NT2/D1 (cell line): ENCODE data around the gene USP31.
A peak's percentile ranks its signal among the peaks of the same experiment; 100 is the strongest.
"Not testable (repeated sequence)": the region's sequence is repeated elsewhere in the genome, so short reads cannot be mapped to it uniquely, and the experiment has no call there.

ENCODE experiments used
- DNase-seq: peaks from one replicate; pipeline ENCODE4 v3.0.0-alpha.2; 2011; ENCODE audit warnings: low read depth, low spot score
- H3K27me3 ChIP-seq: 2 replicates; pipeline ENCODE4 v1.6.0; 2011; ENCODE audit warnings: mild to moderate bottlenecking; ENCODE audit not compliant: insufficient read length, insufficient read depth
- H3K36me3 ChIP-seq: 2 replicates; pipeline ENCODE4 v1.6.1; 2011; ENCODE audit warnings: mild to moderate bottlenecking, low read length, mixed read lengths; ENCODE audit not compliant: insufficient read depth, insufficient read length
- H3K4me1 ChIP-seq: 2 replicates; pipeline ENCODE4 v1.5.1; 2011; ENCODE audit not compliant: insufficient read depth, insufficient read length
- H3K4me3 ChIP-seq: 2 replicates; pipeline ENCODE4 v1.5.1; 2011; ENCODE audit warnings: low read depth; ENCODE audit not compliant: insufficient read length
- H3K9ac ChIP-seq: 2 replicates; pipeline ENCODE4 v1.6.0; 2011; ENCODE audit warnings: low read depth; ENCODE audit not compliant: insufficient read length
- H3K9me3 ChIP-seq: 2 replicates; pipeline ENCODE4 v1.5.1; 2011; ENCODE audit warnings: mild to moderate bottlenecking, low read length; ENCODE audit not compliant: insufficient read depth
- SUZ12 ChIP-seq: IDR thresholded peaks from 2 replicates; pipeline ENCODE4 v1.6.1; 2011; ENCODE audit not compliant: insufficient read length, insufficient read depth; ENCODE audit errors: extremely low read depth
- YY1 ChIP-seq: IDR thresholded peaks from 2 replicates; pipeline ENCODE4 v1.6.1; 2011; ENCODE audit not compliant: insufficient read length, insufficient read depth
- ZNF274 ChIP-seq: IDR thresholded peaks from 2 replicates; pipeline ENCODE4 v1.6.1; 2011; ENCODE audit warnings: mild to moderate bottlenecking, low read depth, low read length

Gene USP31

DNA sequence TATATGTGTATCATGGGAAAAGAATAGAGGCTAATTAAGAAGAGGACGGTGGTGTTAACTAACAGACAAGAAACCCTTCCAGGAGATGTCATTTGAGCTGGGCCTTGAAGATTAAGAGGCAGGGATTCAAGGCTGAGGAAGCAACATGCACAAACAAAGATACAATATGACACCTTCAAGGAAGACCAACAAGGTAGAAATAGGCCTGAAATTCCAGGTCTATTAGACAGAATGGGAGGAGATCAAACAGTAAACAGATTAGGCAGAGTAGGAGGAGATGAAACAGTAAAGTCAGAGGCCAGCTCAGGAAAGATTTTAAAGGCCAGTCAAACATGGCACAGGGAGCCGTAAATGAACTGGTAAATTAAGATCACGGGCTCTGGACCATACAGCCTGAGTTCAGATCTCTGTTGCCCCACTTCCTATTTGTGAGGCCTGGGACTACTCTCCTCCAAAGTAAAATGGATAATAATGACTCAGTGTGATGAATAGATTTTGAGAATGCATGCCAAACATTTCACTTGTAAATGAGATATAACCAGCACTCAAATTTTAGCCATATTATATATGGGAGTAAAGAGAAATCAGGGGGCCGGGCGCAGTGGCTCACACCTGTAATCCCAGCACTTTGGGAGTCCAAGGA is 38.9 kb downstream of the USP31 start:
- Histone ChIP-seq H3K4me3 (no peak overlapping the region), H3K4me1 (peaks cover 2% of the 10 kb centered on the region), H3K27me3 (no peaks in the 10 kb centered on the region), H3K9me3 (no peaks in the 10 kb centered on the region), H3K36me3 (peaks cover 14% of the 10 kb centered on the region), H3K9ac (no peak overlapping the region)
- DNase-seq, result no peak
- TF ChIP-seq SUZ12, result no peak
- no peak for TF ChIP-seq ZNF274
- TF ChIP-seq YY1, result no peak

DNA sequence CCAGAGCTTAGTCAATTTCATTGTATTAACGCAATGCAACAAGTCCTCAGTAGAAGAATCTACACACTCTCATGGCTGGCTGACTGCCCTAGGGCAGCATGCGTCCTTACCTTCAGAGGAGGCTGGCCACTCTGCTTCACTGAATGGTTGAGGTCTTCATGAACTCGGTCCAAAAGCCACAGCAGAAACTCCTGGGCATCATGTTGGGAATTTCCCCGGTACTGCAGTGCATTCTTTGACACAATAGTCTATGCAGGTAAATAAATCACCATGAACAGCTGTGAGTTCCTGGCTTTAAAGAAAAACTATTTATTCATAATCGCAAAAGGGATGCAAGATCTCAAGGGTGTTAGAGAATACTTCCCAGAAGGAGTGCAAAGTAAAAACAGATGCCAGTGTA is 41.3 kb downstream of the USP31 start:
- DNase-seq, result no peak
- TF ChIP-seq ZNF274 (no peak), SUZ12 (no peak), YY1 (no peak)
- H3K4me3 ChIP-seq, result no peak overlapping the region
- H3K9ac ChIP-seq, result no peak overlapping the region
- no peaks in the 10 kb centered on the region for H3K9me3 ChIP-seq
- no peaks in the 10 kb centered on the region for H3K27me3 ChIP-seq
- peaks cover 2% of the 10 kb centered on the region for H3K4me1 ChIP-seq
- H3K36me3 ChIP-seq, result peaks cover 29% of the 10 kb centered on the region

DNA sequence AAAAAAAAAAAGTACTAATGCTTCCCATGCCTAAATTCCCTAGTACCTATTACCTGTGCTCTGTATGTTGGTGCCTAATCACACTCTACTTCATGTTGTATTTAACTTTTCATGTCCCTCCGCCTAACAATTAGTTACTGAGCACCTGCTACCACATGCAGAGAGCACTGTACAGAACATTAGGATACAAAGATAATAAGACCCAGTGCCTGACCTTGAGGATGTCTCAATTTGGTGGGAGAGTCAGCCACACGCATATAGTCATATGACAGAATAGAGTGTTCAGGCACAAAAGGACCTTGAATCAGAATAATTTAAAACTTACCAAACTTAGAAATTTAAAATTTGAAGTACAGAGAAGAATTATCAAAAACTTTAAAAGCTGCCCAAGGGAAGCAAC is 42.1 kb downstream of the USP31 start:
- H3K9ac ChIP-seq, result no peak overlapping the region
- DNase-seq, result no peak
- TF ChIP-seq YY1 (no peak), ZNF274 (no peak), SUZ12 (no peak)
- no peaks in the 10 kb centered on the region for H3K9me3 ChIP-seq
- H3K4me3 ChIP-seq, result no peak overlapping the region
- H3K27me3 ChIP-seq, result no peaks in the 10 kb centered on the region
- peaks cover 2% of the 10 kb centered on the region for H3K4me1 ChIP-seq
- H3K36me3 ChIP-seq, result peaks cover 34% of the 10 kb centered on the region

DNA sequence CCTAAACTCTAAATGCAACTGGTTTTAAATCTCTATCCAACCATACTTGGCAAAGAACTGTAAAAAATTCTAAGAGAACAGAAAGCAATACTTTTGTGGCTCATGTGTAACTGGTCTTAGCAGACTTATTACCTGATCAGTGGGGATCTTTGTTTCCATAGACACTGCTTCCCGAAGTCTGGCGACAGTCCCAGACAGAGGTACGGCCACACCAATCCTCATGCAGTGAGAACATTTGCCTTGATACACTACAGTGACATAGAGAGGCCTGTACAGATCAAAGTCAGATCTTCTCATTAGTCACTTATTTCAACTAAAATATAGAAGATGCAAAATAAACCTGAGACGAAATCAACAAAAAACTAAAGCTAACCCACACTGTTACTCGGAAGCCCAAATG is 43.9 kb downstream of the USP31 start:
- no peak overlapping the region for H3K9ac ChIP-seq
- H3K36me3 ChIP-seq, result peaks cover 48% of the 10 kb centered on the region
- DNase-seq, result no peak
- no peaks in the 10 kb centered on the region for H3K27me3 ChIP-seq
- H3K4me1 ChIP-seq, result no peaks in the 10 kb centered on the region
- no peaks in the 10 kb centered on the region for H3K9me3 ChIP-seq
- TF ChIP-seq SUZ12 (no peak), YY1 (no peak), ZNF274 (no peak)
- no peak overlapping the region for H3K4me3 ChIP-seq

GRCh38 chr16:23104032-23104955 is 45.0 kb downstream of the USP31 start:
- TF ChIP-seq ZNF274, result no peak
- TF ChIP-seq SUZ12, result no peak
- no peak for TF ChIP-seq YY1

GRCh38 chr16:23103603-23104002 is 45.6 kb downstream of the USP31 start:
- Histone ChIP-seq H3K9ac (no peak overlapping the region), H3K27me3 (no peaks in the 10 kb centered on the region), H3K9me3 (no peaks in the 10 kb centered on the region), H3K4me3 (no peak overlapping the region), H3K4me1 (no peaks in the 10 kb centered on the region), H3K36me3 (peaks cover 48% of the 10 kb centered on the region)
- no peak for DNase-seq
- TF ChIP-seq SUZ12 (no peak), ZNF274 (no peak), YY1 (no peak)

More at GRCh38 chr16:23104032-23104955, 45.0 kb downstream of the USP31 start:
- Histone ChIP-seq H3K9ac (no peak overlapping the region), H3K4me3 (no peak overlapping the region), H3K9me3 (no peaks in the 10 kb centered on the region), H3K27me3 (no peaks in the 10 kb centered on the region), H3K4me1 (no peaks in the 10 kb centered on the region), H3K36me3 (peaks cover 48% of the 10 kb centered on the region)
- DNase-seq, result no peak

DNA sequence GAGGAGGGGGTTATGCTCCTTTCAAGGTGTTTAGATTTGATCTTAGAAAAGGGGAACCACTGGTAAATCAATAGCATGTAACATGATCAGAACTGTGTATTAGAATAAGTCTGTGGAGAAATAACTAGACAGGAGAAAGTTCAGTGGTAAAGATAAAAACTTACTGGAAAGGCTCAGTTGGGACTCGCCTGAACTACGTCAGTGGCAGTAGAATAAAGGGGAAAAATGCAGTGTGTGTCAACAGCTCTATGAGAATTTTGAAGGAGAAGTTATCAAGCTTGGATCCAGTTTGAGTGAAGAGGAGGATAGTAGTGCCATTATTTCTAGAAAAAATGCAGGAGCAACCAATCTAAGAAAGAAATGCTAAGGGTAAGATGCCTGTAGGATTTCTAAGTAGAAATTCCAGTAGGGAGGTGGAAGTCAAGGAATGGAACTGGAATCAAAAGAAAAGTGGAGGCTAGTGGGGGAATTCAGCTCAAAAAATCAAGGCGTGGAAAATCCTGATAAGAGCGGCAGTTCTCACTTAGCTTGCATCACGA is 48.2 kb downstream of the USP31 start:
- Histone ChIP-seq H3K4me3 (no peak overlapping the region), H3K9ac (no peak overlapping the region), H3K9me3 (no peaks in the 10 kb centered on the region), H3K27me3 (no peaks in the 10 kb centered on the region), H3K36me3 (peaks cover 40% of the 10 kb centered on the region), H3K4me1 (no peaks in the 10 kb centered on the region)
- TF ChIP-seq YY1 (no peak), SUZ12 (no peak), ZNF274 (no peak)
- DNase-seq, result no peak

GRCh38 chr16:23096450-23096849 is 52.8 kb downstream of the USP31 start:
- peaks cover 12% of the 10 kb centered on the region for H3K36me3 ChIP-seq
- H3K27me3 ChIP-seq, H3K4me3 ChIP-seq, H3K4me1 ChIP-seq, H3K9me3 ChIP-seq, H3K9ac ChIP-seq, DNase-seq: not testable (repeated sequence)

- peaks cover 11% of the 10 kb centered on the region for H3K36me3 ChIP-seq
- not testable (repeated sequence) for H3K27me3 ChIP-seq, H3K4me1 ChIP-seq
Observed at GRCh38 chr16:23094136-23094535, 55.1 kb downstream of the USP31 start.

More at GRCh38 chr16:23094136-23094535, 55.1 kb downstream of the USP31 start:
- not testable (repeated sequence) for H3K4me3 ChIP-seq, H3K9ac ChIP-seq, H3K9me3 ChIP-seq
- DNase-seq, result peak; percentile 49
